ENCODE data around the gene ASIC4. TPM values are rescaled to one million over a fixed set of nuclear protein-coding genes. Genes with fewer than 3 reads are reported as not detected.

ASIC4 gene
- total and polyA plus RNA-seq, 2 of the 13 experiments (the other 11 are each of a cell fraction or from before 2014, with no cell fraction given) = 0.03 TPM; not detected in 1

DNA sequence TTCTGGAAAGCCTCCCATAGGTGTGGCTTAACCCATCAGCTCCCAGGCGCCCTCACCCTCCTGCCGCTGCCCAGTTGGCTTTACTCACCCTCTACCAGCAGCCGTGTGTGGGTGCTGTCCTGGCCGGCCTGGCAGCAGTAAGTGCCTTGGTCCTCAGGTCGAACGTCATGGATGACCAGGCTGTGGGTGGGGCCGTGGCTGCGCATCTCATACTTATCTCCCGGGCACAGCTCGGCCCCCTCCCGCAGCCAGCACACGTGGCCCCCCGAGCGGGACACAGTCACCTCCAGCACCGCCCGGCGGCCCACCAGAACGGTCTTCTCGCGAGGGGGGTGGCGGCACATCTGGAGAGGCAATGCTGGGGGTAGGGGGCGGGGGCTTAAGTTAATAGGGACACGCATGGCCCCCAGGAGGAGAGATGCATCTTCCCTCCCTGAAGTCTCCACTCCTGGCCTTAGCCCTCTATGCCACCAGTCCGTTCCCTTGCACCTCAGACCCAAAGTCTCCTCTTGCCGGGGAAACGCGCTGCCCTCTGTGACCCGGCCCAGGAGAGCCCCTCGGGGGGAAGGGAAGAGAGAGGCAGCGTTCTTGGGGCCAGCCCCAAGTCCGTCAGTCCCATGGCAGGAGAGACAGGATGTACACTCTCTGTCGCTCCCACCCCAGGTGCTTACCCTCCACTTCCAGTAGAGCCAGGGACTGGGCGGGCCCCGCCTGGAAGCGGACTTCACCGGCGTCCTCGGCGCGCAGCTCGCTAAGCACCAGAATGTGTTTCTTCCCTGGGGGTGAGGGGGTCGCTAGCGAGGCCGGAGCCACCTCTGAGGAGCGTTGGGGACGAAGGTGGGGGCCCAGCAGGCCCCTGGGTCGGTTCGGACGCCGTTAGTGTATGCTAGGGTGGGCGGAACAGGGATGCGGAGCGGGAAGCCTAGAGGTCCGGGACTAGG is 37.4 kb downstream of the ASIC4 start (continued):
- no peak for TF ChIP-seq NONO (IDR thresholded peaks at IDR 0.05)
- TF ChIP-seq NONO (CRISPR knock-in tag; conservative IDR thresholded peaks at IDR 0.05) = peak; percentile 88
- TF ChIP-seq NFE2L1 (CRISPR knock-in tag; IDR thresholded peaks at IDR 0.05; ENCODE audit: borderline replicate concordance) = no peak
- TF ChIP-seq, protein P1, sequence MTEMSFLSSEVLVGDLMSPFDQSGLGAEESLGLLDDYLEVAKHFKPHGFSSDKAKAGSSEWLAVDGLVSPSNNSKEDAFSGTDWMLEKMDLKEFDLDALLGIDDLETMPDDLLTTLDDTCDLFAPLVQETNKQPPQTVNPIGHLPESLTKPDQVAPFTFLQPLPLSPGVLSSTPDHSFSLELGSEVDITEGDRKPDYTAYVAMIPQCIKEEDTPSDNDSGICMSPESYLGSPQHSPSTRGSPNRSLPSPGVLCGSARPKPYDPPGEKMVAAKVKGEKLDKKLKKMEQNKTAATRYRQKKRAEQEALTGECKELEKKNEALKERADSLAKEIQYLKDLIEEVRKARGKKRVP (CRISPR knock-in tag; IDR thresholded peaks at IDR 0.05) = peak in 1 of 2 experiments; percentile 58; a peak in 2 of 4 replicates
- TF ChIP-seq SP140L (CRISPR knock-in tag; IDR thresholded peaks at IDR 0.05; ENCODE audit: borderline replicate concordance) = no peak
- TF ChIP-seq, protein P2, sequence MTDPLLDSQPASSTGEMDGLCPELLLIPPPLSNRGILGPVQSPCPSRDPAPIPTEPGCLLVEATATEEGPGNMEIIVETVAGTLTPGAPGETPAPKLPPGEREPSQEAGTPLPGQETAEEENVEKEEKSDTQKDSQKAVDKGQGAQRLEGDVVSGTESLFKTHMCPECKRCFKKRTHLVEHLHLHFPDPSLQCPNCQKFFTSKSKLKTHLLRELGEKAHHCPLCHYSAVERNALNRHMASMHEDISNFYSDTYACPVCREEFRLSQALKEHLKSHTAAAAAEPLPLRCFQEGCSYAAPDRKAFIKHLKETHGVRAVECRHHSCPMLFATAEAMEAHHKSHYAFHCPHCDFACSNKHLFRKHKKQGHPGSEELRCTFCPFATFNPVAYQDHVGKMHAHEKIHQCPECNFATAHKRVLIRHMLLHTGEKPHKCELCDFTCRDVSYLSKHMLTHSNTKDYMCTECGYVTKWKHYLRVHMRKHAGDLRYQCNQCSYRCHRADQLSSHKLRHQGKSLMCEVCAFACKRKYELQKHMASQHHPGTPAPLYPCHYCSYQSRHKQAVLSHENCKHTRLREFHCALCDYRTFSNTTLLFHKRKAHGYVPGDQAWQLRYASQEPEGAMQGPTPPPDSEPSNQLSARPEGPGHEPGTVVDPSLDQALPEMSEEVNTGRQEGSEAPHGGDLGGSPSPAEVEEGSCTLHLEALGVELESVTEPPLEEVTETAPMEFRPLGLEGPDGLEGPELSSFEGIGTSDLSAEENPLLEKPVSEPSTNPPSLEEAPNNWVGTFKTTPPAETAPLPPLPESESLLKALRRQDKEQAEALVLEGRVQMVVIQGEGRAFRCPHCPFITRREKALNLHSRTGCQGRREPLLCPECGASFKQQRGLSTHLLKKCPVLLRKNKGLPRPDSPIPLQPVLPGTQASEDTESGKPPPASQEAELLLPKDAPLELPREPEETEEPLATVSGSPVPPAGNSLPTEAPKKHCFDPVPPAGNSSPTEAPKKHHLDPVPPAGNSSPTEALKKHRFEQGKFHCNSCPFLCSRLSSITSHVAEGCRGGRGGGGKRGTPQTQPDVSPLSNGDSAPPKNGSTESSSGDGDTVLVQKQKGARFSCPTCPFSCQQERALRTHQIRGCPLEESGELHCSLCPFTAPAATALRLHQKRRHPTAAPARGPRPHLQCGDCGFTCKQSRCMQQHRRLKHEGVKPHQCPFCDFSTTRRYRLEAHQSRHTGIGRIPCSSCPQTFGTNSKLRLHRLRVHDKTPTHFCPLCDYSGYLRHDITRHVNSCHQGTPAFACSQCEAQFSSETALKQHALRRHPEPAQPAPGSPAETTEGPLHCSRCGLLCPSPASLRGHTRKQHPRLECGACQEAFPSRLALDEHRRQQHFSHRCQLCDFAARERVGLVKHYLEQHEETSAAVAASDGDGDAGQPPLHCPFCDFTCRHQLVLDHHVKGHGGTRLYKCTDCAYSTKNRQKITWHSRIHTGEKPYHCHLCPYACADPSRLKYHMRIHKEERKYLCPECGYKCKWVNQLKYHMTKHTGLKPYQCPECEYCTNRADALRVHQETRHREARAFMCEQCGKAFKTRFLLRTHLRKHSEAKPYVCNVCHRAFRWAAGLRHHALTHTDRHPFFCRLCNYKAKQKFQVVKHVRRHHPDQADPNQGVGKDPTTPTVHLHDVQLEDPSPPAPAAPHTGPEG (CRISPR knock-in tag; IDR thresholded peaks at IDR 0.05) = 0 out of 2 replicates have a peak, but pooled peaks have one; percentile 60
- TF ChIP-seq HNRNPK (IDR thresholded peaks at IDR 0.05; ENCODE audit: low read depth, low read length, poor library complexity, severe bottlenecking) = no peak
- no peak for TF ChIP-seq DPF2 (CRISPR knock-in tag; IDR thresholded peaks at IDR 0.05; ENCODE audit: borderline replicate concordance, low read depth)
- 0 out of 2 replicates have a peak, but pooled peaks have one; percentile 16 for TF ChIP-seq ZNF362 (CRISPR knock-in tag; IDR thresholded peaks at IDR 0.05; ENCODE audit: borderline replicate concordance)
- no peak for TF ChIP-seq GMEB2 (CRISPR knock-in tag; IDR thresholded peaks at IDR 0.05; ENCODE audit: low read depth)
- 0 out of 2 replicates have a peak, but pooled peaks have one; percentile 26 for TF ChIP-seq ZNF235 (CRISPR knock-in tag; IDR thresholded peaks at IDR 0.05; ENCODE audit: borderline replicate concordance)
- no peak for TF ChIP-seq NFRKB (IDR thresholded peaks at IDR 0.05)
- TF ChIP-seq ZNF891 (CRISPR knock-in tag; IDR thresholded peaks at IDR 0.05) = no peak
- peak; percentile 26; the same call in 1 of the 2 replicates for TF ChIP-seq ETV5 (CRISPR knock-in tag; IDR thresholded peaks at IDR 0.05; ENCODE audit: borderline replicate concordance)
- 0 out of 2 replicates have a peak, but pooled peaks have one; percentile 6 for TF ChIP-seq PHF20 (CRISPR knock-in tag; IDR thresholded peaks at IDR 0.05)
- no peak for TF ChIP-seq ONECUT2 (CRISPR knock-in tag; IDR thresholded peaks at IDR 0.05)
- no peak for TF ChIP-seq SAP130 (CRISPR knock-in tag; IDR thresholded peaks at IDR 0.05; ENCODE audit: low read depth)
- TF ChIP-seq EHMT2 (IDR thresholded peaks at IDR 0.05; ENCODE audit: borderline replicate concordance, low read depth, low read length) = no peak
- peak; percentile 96; the same call in 1 of the 2 replicates for TF ChIP-seq ZNF572 (CRISPR knock-in tag; IDR thresholded peaks at IDR 0.05)

Measured in HepG2 (cell line).